Lower leg skin (tissue), 3 donors: ENCODE data around the gene CCDC85C.

Experiments used
- POLR2A ChIP-seq, 2 donors: fragments of 450-650 bp; IDR thresholded peaks; one replicate each; pipeline ENCODE4 v1.6.1; 2016 to 2017; ENCODE audit warnings: antibody characterized with exemption in 2 of 2, mild to moderate bottlenecking in 1 of 2, moderate library complexity in 1 of 2
- TF ChIP-seq, protein P1 (sequence below), 3 donors: fragments of 450-650 bp; IDR thresholded peaks; one replicate each; pipeline ENCODE4 v1.5.1; 2016; ENCODE audit warnings: antibody characterized with exemption in 3 of 3, mild to moderate bottlenecking in 3 of 3, moderate library complexity in 2 of 3

DNA sequence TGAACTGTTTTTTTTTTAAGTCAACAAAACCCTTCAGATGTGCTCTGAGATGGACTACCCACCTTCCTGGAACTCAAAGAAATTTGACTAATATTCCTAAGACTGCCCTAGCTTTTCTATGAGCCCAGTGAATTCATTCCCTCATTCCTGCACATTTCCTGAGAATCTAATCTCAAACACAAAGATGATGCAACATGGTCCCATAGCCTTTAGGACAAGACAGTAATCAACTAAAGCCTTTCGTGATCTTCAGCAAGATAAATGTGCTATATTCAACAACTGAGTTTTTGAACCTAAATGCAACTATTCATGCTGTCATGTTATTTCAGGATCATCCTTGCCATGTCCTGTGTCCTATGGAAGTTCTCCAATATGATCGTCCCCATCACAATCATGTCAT lies 128.3 kb downstream of the CCDC85C start:
- TF ChIP-seq, protein P1, sequence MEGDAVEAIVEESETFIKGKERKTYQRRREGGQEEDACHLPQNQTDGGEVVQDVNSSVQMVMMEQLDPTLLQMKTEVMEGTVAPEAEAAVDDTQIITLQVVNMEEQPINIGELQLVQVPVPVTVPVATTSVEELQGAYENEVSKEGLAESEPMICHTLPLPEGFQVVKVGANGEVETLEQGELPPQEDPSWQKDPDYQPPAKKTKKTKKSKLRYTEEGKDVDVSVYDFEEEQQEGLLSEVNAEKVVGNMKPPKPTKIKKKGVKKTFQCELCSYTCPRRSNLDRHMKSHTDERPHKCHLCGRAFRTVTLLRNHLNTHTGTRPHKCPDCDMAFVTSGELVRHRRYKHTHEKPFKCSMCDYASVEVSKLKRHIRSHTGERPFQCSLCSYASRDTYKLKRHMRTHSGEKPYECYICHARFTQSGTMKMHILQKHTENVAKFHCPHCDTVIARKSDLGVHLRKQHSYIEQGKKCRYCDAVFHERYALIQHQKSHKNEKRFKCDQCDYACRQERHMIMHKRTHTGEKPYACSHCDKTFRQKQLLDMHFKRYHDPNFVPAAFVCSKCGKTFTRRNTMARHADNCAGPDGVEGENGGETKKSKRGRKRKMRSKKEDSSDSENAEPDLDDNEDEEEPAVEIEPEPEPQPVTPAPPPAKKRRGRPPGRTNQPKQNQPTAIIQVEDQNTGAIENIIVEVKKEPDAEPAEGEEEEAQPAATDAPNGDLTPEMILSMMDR (IDR thresholded peaks at IDR 0.05) = no peak
- no peak for TF ChIP-seq POLR2A (IDR thresholded peaks at IDR 0.05)
